Uterus (tissue), 4 donors: ENCODE measurements around the gene TTC12. TPM values are rescaled to one million over a fixed set of nuclear protein-coding genes. Genes with fewer than 3 reads are reported as not detected.
A peak's percentile ranks its signal among the peaks of the same experiment; 100 is the strongest.

Experiments
- DNase-seq, 2 donors: peaks; one replicate each; pipeline ENCODE4 v3.0.0-alpha.2; 2019 to 2020
- H3K27ac ChIP-seq, 2 donors: fragments of 200-600 bp; sonication (generic); 1 replicate in 1 of 2; 2 replicates in 1 of 2; pipeline ENCODE4 v1.5.1; 2016 to 2018
- H3K27me3 ChIP-seq, 2 donors: fragments of 200-600 bp; sonication (generic); one replicate each; pipeline ENCODE4 v1.5.1; 2018 to 2019; ENCODE audit warnings: control low read depth in 1 of 2
- H3K36me3 ChIP-seq, 2 donors: fragments of 200-600 bp; sonication (generic); one replicate each; pipeline ENCODE4 v1.5.1; 2019; ENCODE audit warnings: control low read depth in 1 of 2
- H3K4me1 ChIP-seq, 2 donors: fragments of 200-600 bp; sonication (generic); one replicate each; pipeline ENCODE4 v1.5.1; 2018 to 2019; ENCODE audit warnings: control low read depth in 1 of 2
- H3K4me3 ChIP-seq, 2 donors: fragments of 200-600 bp; sonication (generic); 1 replicate in 1 of 2; 2 replicates in 1 of 2; pipeline ENCODE4 v1.5.1; 2018 to 2019; ENCODE audit warnings: mild to moderate bottlenecking in 1 of 2
- H3K9me3 ChIP-seq, 2 donors: fragments of 200-600 bp; sonication (generic); one replicate each; pipeline ENCODE4 v1.5.1; 2019; ENCODE audit warnings: control low read depth in 1 of 2
- POLR2A ChIP-seq, 2 donors: fragments of 450-650 bp; IDR thresholded peaks; one replicate each; pipeline ENCODE4 v1.6.1; 2016; ENCODE audit warnings: antibody characterized with exemption in 2 of 2, mild to moderate bottlenecking in 1 of 2, moderate library complexity in 1 of 2
- intact Hi-C: fragments of 100-400 bp; cut with DNase I; formaldehyde crosslinking; loops from one replicate; pipeline ENCODE4 v1.15.1; 2023; ENCODE audit warnings: low total_unique reads
- total RNA-seq, 4 donors: library from RNA; depleted of rRNA in 3 of 4; stranded (reverse); fragments of >200 nt in 3 of 4; gene quantifications; one replicate each; pipeline versions ENCODE4 v1.1.0 to v1.2.4, GENCODE V29; 2014 to 2023
- TF ChIP-seq, protein P1 (sequence below), 4 experiments: fragments of 200-600 bp in 2 of 4; fragments of 450-650 bp in 2 of 4; sonication (generic) in 2 of 4; IDR thresholded peaks; one replicate each; pipeline ENCODE4 v1.5.1; 2016 to 2019; ENCODE audit warnings: antibody characterized with exemption in 4 of 4, mild to moderate bottlenecking in 2 of 4, moderate library complexity in 1 of 4
- donor health status: DM: yes; HTN: yes; CAD: no.

Gene TTC12
- total RNA-seq, 4 donors from 2014 or later = 2.4 to 27.5 (median 17.1) TPM

- H3K27me3 ChIP-seq = no peaks in the 10 kb centered on the region
- no peaks in the 10 kb centered on the region for H3K4me1 ChIP-seq
- H3K4me3 ChIP-seq = no peak overlapping the region
- H3K36me3 ChIP-seq = no peaks in the 10 kb centered on the region
- intact Hi-C loops = loop anchor here (10.0 kb wide), 1 partner anchor 701 kb away; no protein-coding TSS in a partner anchor
- no peaks in the 10 kb centered on the region for H3K9me3 ChIP-seq
- TF ChIP-seq POLR2A (IDR thresholded peaks at IDR 0.05) = no peak
- TF ChIP-seq, protein P1, sequence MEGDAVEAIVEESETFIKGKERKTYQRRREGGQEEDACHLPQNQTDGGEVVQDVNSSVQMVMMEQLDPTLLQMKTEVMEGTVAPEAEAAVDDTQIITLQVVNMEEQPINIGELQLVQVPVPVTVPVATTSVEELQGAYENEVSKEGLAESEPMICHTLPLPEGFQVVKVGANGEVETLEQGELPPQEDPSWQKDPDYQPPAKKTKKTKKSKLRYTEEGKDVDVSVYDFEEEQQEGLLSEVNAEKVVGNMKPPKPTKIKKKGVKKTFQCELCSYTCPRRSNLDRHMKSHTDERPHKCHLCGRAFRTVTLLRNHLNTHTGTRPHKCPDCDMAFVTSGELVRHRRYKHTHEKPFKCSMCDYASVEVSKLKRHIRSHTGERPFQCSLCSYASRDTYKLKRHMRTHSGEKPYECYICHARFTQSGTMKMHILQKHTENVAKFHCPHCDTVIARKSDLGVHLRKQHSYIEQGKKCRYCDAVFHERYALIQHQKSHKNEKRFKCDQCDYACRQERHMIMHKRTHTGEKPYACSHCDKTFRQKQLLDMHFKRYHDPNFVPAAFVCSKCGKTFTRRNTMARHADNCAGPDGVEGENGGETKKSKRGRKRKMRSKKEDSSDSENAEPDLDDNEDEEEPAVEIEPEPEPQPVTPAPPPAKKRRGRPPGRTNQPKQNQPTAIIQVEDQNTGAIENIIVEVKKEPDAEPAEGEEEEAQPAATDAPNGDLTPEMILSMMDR (IDR thresholded peaks at IDR 0.05) = no peak
- DNase-seq = no peak
- no peak overlapping the region for H3K27ac ChIP-seq
These were observed 28.4 kb upstream of the TTC12 start for GRCh38 chr11:113286009-113286408.

GRCh38 chr11:113286509-113287497, 27.6 kb upstream of the TTC12 start:
- H3K36me3 ChIP-seq = no peaks in the 10 kb centered on the region

GRCh38 chr11:113287801-113288200, 26.6 kb upstream of the TTC12 start:
- Histone ChIP-seq H3K9me3 (no peaks in the 10 kb centered on the region), H3K4me1 (no peaks in the 10 kb centered on the region), H3K27me3 (no peaks in the 10 kb centered on the region), H3K27ac (no peak overlapping the region), H3K36me3 (no peaks in the 10 kb centered on the region), H3K4me3 (no peak overlapping the region)
- no peak for TF ChIP-seq POLR2A (IDR thresholded peaks at IDR 0.05)
- TF ChIP-seq, protein P1 (IDR thresholded peaks at IDR 0.05) = no peak
- no peak for DNase-seq
- intact Hi-C loops = loop anchor here (10.0 kb wide), 1 partner anchor 703 kb away; no protein-coding TSS in a partner anchor

More at GRCh38 chr11:113286509-113287497, 27.6 kb upstream of the TTC12 start:
- H3K9me3 ChIP-seq = no peaks in the 10 kb centered on the region
- H3K27me3 ChIP-seq = no peaks in the 10 kb centered on the region
- intact Hi-C loops = loop anchor here (10.0 kb wide), 1 partner anchor 702 kb away; no protein-coding TSS in a partner anchor
- H3K4me3 ChIP-seq = no peak overlapping the region
- no peak overlapping the region for H3K27ac ChIP-seq
- no peaks in the 10 kb centered on the region for H3K4me1 ChIP-seq
- no peak for TF ChIP-seq POLR2A (IDR thresholded peaks at IDR 0.05)
- DNase-seq = no peak

DNA sequence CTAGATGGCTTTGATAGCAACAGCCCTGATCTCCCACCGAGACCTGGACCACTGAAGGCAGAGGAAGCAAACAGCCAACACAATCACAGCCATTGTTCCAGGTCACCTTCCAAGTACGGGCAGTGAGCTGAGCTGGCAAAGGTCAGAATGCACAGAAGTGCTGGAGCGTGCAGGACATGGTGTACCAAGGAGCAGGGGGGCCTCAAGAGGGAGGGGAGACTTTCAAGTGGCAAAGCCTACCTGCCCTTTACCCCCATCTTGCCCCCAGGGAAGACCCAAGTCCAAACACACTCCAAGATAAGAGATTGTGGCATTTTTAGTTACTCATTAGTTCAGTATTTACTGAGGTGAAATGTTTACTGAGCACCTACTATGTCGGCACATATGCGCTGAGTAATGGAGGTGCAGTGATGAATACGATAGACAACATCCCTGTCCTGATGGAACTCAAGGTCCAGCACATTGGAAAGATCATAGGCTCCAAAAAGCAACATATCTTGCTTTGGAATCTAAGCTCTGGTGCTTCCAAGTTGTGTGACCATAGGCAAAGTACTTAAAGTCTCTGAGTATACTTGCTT, 26.0 kb upstream of the TTC12 start:
- no peak for TF ChIP-seq POLR2A (IDR thresholded peaks at IDR 0.05)
- TF ChIP-seq, protein P1 (IDR thresholded peaks at IDR 0.05) = no peak
- H3K4me1 ChIP-seq = no peaks in the 10 kb centered on the region
- H3K4me3 ChIP-seq = no peak overlapping the region
- intact Hi-C loops = loop anchor here (10.0 kb wide), 1 partner anchor 704 kb away; no protein-coding TSS in a partner anchor
- no peaks in the 10 kb centered on the region for H3K36me3 ChIP-seq
- no peak for DNase-seq
- H3K27ac ChIP-seq = no peak overlapping the region
- no peaks in the 10 kb centered on the region for H3K9me3 ChIP-seq
- no peaks in the 10 kb centered on the region for H3K27me3 ChIP-seq

DNA sequence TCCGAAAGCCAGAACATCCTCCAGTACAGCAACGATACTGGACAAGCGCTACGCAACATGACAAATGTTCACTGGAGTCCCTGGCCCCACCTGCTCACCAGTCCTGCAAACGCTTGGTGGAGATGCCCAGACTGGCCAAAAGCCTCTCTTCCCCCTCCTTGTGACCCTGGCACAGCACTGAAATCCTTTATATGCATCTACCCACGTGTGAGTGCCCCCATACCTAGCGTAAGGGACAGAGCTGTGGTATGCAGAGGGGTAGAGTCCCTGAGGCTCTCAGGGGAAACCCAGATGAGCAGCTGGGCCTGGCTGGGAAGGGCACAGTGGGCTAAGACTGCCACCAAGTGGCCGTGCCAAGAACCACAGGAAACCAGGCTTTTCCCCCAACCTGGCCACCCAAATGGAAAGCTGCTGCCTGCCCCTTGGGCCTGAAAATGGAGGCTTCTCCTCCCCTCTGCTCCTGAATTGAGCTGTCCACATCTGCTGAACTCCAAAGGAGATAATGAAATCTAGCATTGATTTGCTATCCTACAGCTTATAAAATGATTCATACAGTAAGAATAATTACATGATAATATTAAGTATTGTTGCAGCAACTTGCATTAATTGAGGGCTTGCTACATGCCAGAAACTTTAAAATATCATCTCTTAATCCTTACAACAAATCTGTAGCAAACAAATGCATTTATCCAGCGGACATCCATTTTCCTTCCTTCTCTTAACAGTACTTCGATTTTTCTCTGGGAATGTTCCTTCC, 24.8 kb upstream of the TTC12 start:
- peak; percentile 45 to 63 for DNase-seq
- intact Hi-C loops = loop anchor here (10.0 kb wide), 2 partner anchors 255 to 705 kb away; no protein-coding TSS in a partner anchor
- no peak overlapping the region for H3K27ac ChIP-seq
- no peak overlapping the region for H3K4me3 ChIP-seq
- no peaks in the 10 kb centered on the region for H3K27me3 ChIP-seq
- no peaks in the 10 kb centered on the region for H3K36me3 ChIP-seq
- no peak for TF ChIP-seq POLR2A (IDR thresholded peaks at IDR 0.05)
- TF ChIP-seq, protein P1 (IDR thresholded peaks at IDR 0.05) = peak; percentile 85 to 90 (median 88)
- no peaks in the 10 kb centered on the region for H3K9me3 ChIP-seq
- H3K4me1 ChIP-seq = no peaks in the 10 kb centered on the region
